ENCODE measurements around the gene RSPRY1.

DNA sequence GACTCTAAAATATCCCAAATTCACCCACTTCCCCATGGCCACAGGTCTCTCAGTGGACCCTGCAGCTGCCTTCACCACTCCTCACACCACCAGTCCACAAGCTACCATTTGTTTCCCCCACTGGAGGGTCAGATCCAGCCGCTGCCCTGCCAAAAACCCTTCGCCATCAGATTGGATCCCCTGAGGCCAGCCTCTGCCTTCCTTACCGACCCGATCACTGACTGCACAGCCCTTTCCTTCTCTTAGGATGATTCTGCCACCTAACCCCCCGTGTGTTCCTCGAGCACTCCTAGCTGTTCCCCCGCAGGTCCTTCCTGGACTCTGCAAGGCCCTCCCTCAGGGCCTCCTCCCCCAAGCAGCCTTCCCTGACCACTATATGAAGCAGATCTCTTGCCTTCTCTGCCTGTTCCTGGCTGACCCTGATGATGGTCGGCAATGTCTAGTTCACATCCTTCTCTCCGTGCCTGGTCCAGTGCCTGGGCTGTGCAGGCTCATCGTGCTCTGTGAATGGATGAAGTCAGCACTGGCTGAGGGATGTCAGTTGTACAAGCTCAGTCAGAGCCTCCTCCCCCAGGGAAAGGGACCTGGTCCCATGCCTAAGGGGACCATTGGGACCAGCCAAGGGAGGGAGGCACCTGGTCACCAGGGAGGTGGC lies 47.7 kb upstream of the RSPRY1 start:
- TF ChIP-seq CTCF (IDR thresholded peaks at IDR 0.05; ENCODE audit: insufficient read depth, low read depth, low read length) (no peak), EZH2 (IDR thresholded peaks at IDR 0.05; ENCODE audit: insufficient read depth, low read length) (no peak)
